ENCODE results near the gene ATP8B4.
"Not testable (repeated sequence)": the region's sequence is repeated elsewhere in the genome, so short reads cannot be mapped to it uniquely, and the experiment has no call there.

The ATP8B4 gene

GRCh38 chr15:50113992-50114780 lies 4.8 kb downstream of the ATP8B4 start:
- no peak for DNase-seq
- intact Hi-C loops (cut with DNase I) = no loop called here

DNA sequence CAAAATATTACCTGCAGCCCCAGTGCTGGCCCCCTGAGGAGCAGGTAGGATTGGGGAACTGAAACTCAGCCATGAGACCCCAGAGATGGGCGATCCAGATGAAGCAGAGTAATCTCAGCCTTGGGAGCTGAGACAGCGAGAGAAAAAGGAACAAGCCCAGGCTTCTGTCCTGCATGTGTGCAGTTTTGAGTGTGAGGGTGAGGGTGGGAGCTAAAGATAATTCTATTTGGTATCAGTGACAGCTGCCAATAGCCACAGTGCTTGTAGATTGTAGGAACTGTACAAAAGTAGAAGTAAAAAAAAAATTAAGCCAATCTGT lies 5.9 kb downstream of the ATP8B4 start:
- DNase-seq = no peak
- intact Hi-C loops (cut with DNase I) = no loop called here

DNA sequence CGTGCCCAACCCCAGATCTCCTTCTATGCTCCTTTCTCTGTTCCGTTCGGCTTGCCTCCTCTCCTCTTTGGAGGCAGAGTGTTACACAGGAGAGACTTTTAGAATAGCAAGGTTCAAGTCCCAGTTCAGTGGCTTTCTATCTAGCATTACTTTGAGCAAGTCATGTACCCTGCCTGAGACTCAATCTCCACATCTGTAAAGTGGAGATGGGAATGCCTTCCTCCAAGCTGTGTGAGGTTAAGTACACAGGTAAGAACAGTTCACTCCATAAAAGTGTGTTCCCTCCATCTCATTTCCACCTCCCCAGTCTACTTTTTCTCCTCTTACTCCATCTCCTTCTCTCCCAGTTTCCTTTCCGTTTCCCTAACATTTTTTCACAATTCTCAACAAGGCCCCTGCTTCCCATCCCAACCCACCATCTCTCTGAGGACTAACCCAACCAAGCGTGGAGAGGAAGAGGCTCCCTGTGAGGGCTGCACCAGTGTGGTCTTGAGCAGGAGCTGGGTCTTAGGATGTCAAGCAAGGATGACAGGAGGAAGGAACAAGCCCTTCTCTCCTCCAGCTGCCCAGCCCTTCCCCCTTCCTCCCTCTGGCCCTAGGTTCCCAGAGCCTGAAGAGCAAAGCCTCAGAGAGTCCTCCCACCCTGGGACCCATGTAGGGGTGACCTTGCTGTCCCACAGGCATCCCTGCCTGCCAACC lies 6.4 kb downstream of the ATP8B4 start:
- intact Hi-C loops (cut with DNase I) = no loop called here
- no peak for DNase-seq

DNA sequence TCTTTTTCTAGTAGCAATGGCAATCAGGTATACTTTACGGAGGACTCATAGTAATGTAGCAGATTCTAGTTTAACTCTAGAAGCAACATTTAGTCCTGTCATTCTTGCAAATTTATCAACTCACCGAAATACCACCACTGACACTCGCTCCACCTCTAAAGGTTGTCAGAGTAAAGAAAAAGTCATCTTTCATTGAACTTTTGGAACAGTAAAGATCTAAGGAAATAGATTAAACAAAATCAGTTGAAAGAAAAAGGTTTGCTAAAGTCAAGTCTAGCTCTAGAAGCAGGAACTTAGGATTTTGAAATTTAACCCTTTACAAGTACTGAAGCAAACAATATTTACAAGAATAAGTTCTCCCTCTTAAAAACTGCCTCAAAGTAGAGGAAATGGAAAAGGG lies 8.7 kb downstream of the ATP8B4 start:
- intact Hi-C loops (cut with DNase I) = no loop called here
- no peak for DNase-seq

DNA sequence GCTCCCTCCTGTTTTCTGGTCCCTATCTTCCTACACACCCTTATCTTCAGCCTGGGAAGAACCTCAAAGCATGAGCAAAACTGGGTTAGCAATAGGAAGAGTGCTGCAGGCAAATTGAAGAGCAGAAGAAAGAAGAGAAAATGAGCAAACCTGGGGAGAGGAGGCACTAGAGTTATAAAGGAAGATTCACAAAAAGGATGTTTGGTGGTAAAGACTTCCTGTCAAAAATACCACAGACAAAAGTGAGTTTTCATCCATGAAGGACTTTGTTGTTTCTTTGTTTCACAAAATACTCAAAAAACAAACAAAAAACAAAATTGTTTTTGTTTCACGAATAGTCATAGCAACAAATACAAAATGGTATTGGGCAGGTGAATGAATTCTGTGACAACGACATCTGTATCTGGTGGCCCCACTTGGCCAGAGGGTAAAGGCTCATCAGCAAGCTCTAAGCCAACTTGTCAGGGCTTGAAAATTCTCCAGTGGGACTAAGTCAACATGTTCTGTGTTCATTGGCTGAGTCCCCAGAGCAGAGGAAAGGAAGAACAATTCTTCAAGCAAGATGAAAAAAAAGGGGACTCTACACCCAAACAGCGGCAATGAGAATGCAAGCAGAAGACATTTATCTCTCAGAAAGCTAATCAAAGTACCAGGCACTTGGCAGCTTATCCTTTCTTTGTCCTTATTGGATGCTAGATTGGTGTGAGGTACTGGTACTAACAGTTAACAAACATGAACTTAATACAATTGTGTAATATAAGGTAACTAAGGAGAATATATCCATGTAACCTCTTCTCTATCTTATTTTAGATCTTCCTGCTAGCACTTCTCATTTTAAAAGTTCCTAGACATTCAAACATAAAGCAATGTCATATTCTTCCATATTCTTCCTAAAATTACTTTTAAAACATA lies 9.7 kb downstream of the ATP8B4 start:
- intact Hi-C loops (cut with DNase I) = no loop called here
- DNase-seq = no peak

DNA sequence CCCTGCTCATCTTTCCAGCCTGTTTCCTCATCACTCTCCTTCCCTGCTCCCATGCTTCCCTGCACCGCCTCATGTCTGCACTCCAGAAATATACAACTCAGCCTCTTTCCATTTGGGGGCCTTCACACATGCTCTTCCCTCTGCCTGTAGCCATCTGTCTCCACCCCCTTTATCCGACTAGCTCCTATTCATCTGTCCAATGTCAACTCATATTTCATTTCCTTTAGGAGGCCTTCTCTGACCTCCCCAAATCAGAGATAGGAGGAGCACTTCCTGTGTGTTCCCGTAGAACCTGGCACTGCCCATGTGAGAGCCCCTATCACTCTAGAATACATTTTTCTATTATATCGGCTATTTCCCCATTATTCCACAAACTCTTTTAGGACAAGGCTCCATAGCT lies 10.6 kb downstream of the ATP8B4 start:
- no peak for DNase-seq
- intact Hi-C loops (cut with DNase I) = no loop called here

DNA sequence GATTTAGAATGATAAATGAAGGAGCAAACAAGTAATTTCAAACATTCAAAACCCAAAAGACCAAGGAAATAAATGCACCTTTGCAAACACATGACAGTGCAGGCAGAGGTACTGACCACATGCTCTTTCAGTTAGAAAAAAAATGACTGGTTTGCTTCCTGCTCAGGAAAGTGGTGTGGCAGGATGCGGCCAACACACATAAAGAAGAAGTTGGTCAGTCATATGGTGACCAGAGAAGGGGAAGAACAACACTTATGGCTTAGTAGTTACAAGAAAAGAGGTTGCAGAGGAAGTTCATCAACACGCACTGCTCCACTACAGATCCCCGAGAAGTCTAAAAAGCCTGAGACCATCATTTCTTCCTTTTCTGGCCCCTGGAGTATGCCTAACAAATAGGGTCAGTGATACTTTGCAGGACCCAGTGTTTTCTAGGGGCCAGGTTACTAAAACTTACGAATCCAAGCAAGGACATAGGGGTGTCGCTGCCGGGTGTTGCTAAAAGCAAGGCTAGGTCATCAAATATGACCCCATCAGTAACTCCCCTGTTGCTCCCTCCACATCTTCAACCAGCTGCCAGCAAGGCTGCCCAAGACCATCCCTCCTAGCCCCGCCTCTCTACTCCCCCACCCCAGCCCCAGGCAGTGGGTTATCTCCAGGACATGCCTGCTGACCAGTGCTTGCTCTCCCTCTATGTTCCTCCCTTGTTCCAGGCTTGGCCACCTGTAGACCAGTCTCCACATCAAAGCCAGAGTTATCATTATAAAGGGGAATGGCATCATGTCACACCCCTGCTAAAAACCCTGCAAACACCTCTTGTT lies 11.2 kb downstream of the ATP8B4 start:
- intact Hi-C loops (cut with DNase I) = no loop called here
- DNase-seq = no peak

GRCh38 chr15:50107157-50107556 lies 11.9 kb downstream of the ATP8B4 start:
- no peak for DNase-seq
- intact Hi-C loops (cut with DNase I) = no loop called here

- DNase-seq = no peak
- intact Hi-C loops (cut with DNase I) = no loop called here
These were observed 12.6 kb downstream of the ATP8B4 start for GRCh38 chr15:50106457-50106856.

GRCh38 chr15:50100486-50100885 lies 18.5 kb downstream of the ATP8B4 start:
- DNase-seq = no peak

GRCh38 chr15:50098545-50098944 lies 20.5 kb downstream of the ATP8B4 start:
- intact Hi-C loops (cut with DNase I) = no loop called here
- no peak for DNase-seq

More at GRCh38 chr15:50100486-50100885, 18.5 kb downstream of the ATP8B4 start:
- intact Hi-C loops (cut with DNase I) = no loop called here

GRCh38 chr15:50095938-50096821 lies 22.9 kb downstream of the ATP8B4 start:
- DNase-seq = no peak
- intact Hi-C loops (cut with DNase I) = no loop called here

DNA sequence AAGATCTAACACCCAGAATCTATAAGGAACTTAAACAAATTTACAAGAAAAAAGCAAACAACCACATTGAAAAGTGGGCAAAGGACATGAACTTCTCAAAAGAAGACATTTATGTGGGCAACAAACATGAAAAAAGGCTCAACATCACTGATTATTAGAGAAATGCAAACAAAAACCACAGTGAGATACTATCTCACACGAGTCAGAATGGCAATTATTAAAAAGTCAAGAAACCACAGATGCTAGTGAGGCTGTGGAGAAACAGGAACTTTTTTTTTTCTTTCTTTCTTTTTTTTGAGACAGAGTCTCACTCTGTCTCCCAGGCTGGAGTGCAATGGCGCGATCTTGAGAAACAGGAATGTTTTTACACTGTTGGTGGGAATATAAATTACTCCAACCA lies 29.6 kb downstream of the ATP8B4 start:
- intact Hi-C loops (cut with DNase I); DNase-seq: not testable (repeated sequence)

- no peak for DNase-seq
- intact Hi-C loops (cut with DNase I) = no loop called here
These were observed 34.1 kb downstream of the ATP8B4 start for GRCh38 chr15:50084932-50085331.

GRCh38 chr15:50083424-50084025 lies 35.5 kb downstream of the ATP8B4 start:
- DNase-seq = no peak
- intact Hi-C loops (cut with DNase I) = no loop called here

DNA sequence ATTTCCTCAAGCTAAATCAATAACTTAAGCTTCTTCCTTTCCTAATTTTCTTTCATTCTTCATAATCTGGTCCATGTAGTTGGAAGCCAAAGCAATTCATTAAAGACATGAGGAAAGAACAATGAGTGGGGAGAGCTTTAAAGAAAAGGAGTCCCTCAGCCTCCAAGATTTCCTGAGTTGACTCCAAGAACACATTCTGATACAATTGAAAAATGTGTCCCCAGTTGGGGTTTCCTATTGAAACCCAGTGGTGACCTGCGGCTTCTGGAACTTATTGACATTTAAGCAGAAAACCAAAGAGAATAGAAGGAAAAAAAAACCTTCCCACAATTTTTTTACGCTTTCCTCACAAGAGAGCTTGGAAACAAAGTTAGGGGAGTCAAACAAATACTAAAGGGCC lies 37.0 kb downstream of the ATP8B4 start:
- no peak for DNase-seq
- intact Hi-C loops (cut with DNase I) = no loop called here

DNA sequence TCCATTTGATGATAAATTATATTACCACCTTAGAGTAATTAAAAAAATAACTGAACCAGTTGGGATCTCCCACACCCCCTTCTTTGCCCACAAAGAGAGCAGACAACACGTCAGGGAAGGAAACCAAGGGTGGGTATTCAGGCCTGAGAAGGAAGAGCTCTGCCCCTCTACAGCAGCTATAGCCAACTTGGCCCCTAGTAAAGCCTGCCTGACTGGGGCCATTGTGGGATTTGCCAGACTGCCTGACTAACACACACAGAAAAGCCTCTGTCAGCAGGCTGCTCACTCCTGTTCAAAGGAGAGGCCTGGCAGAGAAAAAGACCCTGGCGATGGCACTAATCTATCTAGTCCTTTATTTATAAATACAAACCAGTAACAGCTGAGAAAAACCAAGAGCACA lies 41.4 kb downstream of the ATP8B4 start:
- intact Hi-C loops (cut with DNase I) = no loop called here
- peak in 5 of 10 donors; percentile 9 to 88 (median 45) for DNase-seq

DNA sequence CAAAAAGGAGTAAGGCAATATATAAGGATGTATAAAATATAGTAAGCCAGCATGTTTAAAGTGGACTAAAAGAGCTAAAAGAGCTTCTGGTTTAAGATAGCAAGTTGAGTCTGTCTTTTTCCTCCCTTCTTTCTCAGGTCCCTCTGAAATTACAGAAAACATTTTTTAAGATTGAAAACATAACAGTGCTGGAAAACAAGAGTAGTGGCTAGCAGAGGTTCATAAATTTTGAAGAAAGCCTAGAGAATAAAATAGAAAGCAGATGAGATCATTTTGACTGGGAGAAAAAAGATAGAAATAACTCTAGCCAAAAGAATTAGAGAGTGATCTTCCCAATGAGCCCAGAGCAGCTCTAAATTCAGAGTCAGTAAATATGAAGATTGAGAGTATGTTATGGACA lies 41.9 kb downstream of the ATP8B4 start:
- DNase-seq = no peak

GRCh38 chr15:50075319-50075718 lies 43.7 kb downstream of the ATP8B4 start:
- intact Hi-C loops (cut with DNase I) = no loop called here
- no peak for DNase-seq

More for the DNA sequence above, 41.9 kb downstream of the ATP8B4 start:
- intact Hi-C loops (cut with DNase I) = no loop called here

Measured in posterior cingulate gyrus (tissue), 11 donors.